ENCODE results near the gene AKAP13.

Gene AKAP13

DNA sequence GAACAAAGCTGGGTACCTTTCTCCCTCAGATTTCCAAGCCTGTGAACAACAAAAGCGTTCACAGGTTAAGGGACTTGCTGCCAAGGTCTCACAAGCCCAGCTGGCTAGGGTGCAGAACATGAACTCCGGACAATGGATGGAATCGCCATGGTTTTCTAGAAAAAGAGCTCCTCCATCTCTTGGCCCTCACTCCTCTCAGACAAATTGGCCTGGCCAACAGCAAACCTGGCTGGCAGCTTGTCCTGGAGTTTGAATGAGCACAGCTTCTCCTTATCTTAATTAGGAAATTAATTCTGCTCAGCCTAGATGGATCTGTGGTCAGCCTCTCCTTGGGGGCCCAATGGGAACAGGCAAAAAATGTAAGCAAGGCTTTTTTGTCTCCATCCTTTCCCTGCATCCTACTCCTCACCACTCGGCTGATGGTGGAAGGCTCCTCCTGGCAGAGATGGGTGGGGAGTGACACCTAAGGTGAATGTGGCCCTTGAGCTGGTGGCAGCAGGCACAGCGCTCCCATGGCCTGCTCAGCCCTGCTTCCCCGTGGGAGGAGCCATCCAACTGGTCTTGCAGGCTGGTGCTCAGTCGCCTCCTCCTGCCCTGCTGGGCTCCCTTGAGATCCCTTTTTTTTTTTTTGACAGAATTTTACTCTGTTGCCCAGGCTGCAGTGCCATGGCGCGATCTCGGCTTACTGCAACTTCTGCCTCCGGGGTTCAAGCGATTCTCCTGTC, 408.5 kb downstream of the AKAP13 start:
- Histone ChIP-seq H3K27me3 (ENCODE audit: low read depth, low read length) (peaks cover 4% of the 10 kb centered on the region; the same call in 1 of the 2 replicates), H2AFZ (ENCODE audit: low read depth, low read length) (no peak overlapping the region), H3K4me2 (ENCODE audit: low read length) (no peak overlapping the region), H3K4me3 (ENCODE audit: low read length) (no peak overlapping the region), H3K36me3 (replicated peaks; ENCODE audit: low read depth, low read length) (no peaks in the 10 kb centered on the region), H4K20me1 (ENCODE audit: insufficient read depth, low read length) (peaks cover 39% of the 10 kb centered on the region), H3K9ac (ENCODE audit: low read length) (no peak overlapping the region), H3K27ac (ENCODE audit: low read length) (no peak overlapping the region), H3K9me3 (ENCODE audit: insufficient read depth, low read length) (no peaks in the 10 kb centered on the region), H3K4me1 (ENCODE audit: low read length) (peaks cover 12% of the 10 kb centered on the region), H3K79me2 (ENCODE audit: low read length) (peaks cover 27% of the 10 kb centered on the region)
- TF ChIP-seq, protein P1, sequence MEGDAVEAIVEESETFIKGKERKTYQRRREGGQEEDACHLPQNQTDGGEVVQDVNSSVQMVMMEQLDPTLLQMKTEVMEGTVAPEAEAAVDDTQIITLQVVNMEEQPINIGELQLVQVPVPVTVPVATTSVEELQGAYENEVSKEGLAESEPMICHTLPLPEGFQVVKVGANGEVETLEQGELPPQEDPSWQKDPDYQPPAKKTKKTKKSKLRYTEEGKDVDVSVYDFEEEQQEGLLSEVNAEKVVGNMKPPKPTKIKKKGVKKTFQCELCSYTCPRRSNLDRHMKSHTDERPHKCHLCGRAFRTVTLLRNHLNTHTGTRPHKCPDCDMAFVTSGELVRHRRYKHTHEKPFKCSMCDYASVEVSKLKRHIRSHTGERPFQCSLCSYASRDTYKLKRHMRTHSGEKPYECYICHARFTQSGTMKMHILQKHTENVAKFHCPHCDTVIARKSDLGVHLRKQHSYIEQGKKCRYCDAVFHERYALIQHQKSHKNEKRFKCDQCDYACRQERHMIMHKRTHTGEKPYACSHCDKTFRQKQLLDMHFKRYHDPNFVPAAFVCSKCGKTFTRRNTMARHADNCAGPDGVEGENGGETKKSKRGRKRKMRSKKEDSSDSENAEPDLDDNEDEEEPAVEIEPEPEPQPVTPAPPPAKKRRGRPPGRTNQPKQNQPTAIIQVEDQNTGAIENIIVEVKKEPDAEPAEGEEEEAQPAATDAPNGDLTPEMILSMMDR (IDR thresholded peaks at IDR 0.05; ENCODE audit: low read depth, low read length) = no peak
- TF ChIP-seq EZH2phosphoT487 (IDR thresholded peaks at IDR 0.05; ENCODE audit: low read depth) = no peak

GRCh38 chr15:85789496-85789875, 409.1 kb downstream of the AKAP13 start:
- H2AFZ ChIP-seq (ENCODE audit: low read depth, low read length) = no peak overlapping the region
- H3K79me2 ChIP-seq (ENCODE audit: low read length) = peaks cover 30% of the 10 kb centered on the region
- no peak overlapping the region for H3K4me3 ChIP-seq (ENCODE audit: low read length)
- H3K4me2 ChIP-seq (ENCODE audit: low read length) = no peak overlapping the region
- no peaks in the 10 kb centered on the region for H3K9me3 ChIP-seq (ENCODE audit: insufficient read depth, low read length)
- H3K27ac ChIP-seq (ENCODE audit: low read length) = no peak overlapping the region
- TF ChIP-seq EZH2phosphoT487 (IDR thresholded peaks at IDR 0.05; ENCODE audit: low read depth) = no peak
- TF ChIP-seq, protein P1 (IDR thresholded peaks at IDR 0.05; ENCODE audit: low read depth, low read length) = no peak
- no peaks in the 10 kb centered on the region for H3K36me3 ChIP-seq (replicated peaks; ENCODE audit: low read depth, low read length)
- H3K9ac ChIP-seq (ENCODE audit: low read length) = no peak overlapping the region
- H3K27me3 ChIP-seq (ENCODE audit: low read depth, low read length) = peaks cover 4% of the 10 kb centered on the region; the same call in 1 of the 2 replicates
- H3K4me1 ChIP-seq (ENCODE audit: low read length) = peaks cover 12% of the 10 kb centered on the region
- H4K20me1 ChIP-seq (ENCODE audit: insufficient read depth, low read length) = peaks cover 39% of the 10 kb centered on the region

GRCh38 chr15:85792102-85792731, 411.8 kb downstream of the AKAP13 start:
- Histone ChIP-seq H3K4me1 (ENCODE audit: low read length) (peaks cover 18% of the 10 kb centered on the region), H3K9ac (ENCODE audit: low read length) (no peak overlapping the region), H3K27me3 (ENCODE audit: low read depth, low read length) (peaks cover 8% of the 10 kb centered on the region), H3K79me2 (ENCODE audit: low read length) (peaks cover 26% of the 10 kb centered on the region), H4K20me1 (ENCODE audit: insufficient read depth, low read length) (peaks cover 32% of the 10 kb centered on the region), H3K36me3 (replicated peaks; ENCODE audit: low read depth, low read length) (no peaks in the 10 kb centered on the region), H3K27ac (ENCODE audit: low read length) (no peak overlapping the region), H2AFZ (ENCODE audit: low read depth, low read length) (no peak overlapping the region), H3K4me3 (ENCODE audit: low read length) (no peak overlapping the region; the same call in 1 of the 2 replicates), H3K4me2 (ENCODE audit: low read length) (peak overlapping the region; percentile 91; the same call in 1 of the 2 replicates), H3K9me3 (ENCODE audit: insufficient read depth, low read length) (no peaks in the 10 kb centered on the region)
- TF ChIP-seq, protein P1 (IDR thresholded peaks at IDR 0.05; ENCODE audit: low read depth, low read length) = no peak
- TF ChIP-seq EZH2phosphoT487 (IDR thresholded peaks at IDR 0.05; ENCODE audit: low read depth) = no peak

- H3K27me3 ChIP-seq (ENCODE audit: low read depth, low read length) = peaks cover 8% of the 10 kb centered on the region
- H3K27ac ChIP-seq (ENCODE audit: low read length) = no peak overlapping the region
- peak overlapping the region; percentile 80 for H3K9ac ChIP-seq (ENCODE audit: low read length)
- H3K4me1 ChIP-seq (ENCODE audit: low read length) = peaks cover 18% of the 10 kb centered on the region
- H3K9me3 ChIP-seq (ENCODE audit: insufficient read depth, low read length) = no peaks in the 10 kb centered on the region
- no peaks in the 10 kb centered on the region for H3K36me3 ChIP-seq (replicated peaks; ENCODE audit: low read depth, low read length)
- no peak for TF ChIP-seq EZH2phosphoT487 (IDR thresholded peaks at IDR 0.05; ENCODE audit: low read depth)
- TF ChIP-seq, protein P1 (IDR thresholded peaks at IDR 0.05; ENCODE audit: low read depth, low read length) = no peak
- 0 out of 2 replicates have a peak overlapping the region, but pooled peaks have one; percentile 4 for H2AFZ ChIP-seq (ENCODE audit: low read depth, low read length)
- H3K4me2 ChIP-seq (ENCODE audit: low read length) = peak overlapping the region; percentile 91
- H3K4me3 ChIP-seq (ENCODE audit: low read length) = peak overlapping the region; percentile 85
- H4K20me1 ChIP-seq (ENCODE audit: insufficient read depth, low read length) = peaks cover 32% of the 10 kb centered on the region
- peaks cover 26% of the 10 kb centered on the region for H3K79me2 ChIP-seq (ENCODE audit: low read length)
These were observed 412.6 kb downstream of the AKAP13 start for GRCh38 chr15:85792912-85793590.

Measured in OCI-LY3 (cell line).